Adipocyte (in vitro differentiated cells): Measurements from ENCODE around the gene FAM131C.
"Not testable (repeated sequence)": the region's sequence is repeated elsewhere in the genome, so short reads cannot be mapped to it uniquely, and the experiment has no call there.

Experiments
- DNase-seq: peaks from one replicate; pipeline ENCODE4 v3.0.0-alpha.2; 2015; ENCODE audit warnings: low read depth
- H3K27me3 ChIP-seq: replicated peaks from 2 replicates; pipeline ENCODE4 v1.7.0; 2013; ENCODE audit warnings: mild to moderate bottlenecking, low read length, moderate library complexity; ENCODE audit not compliant: control insufficient read depth, insufficient read depth
- H3K36me3 ChIP-seq: 2 replicates; pipeline ENCODE4 v1.7.0; 2013; ENCODE audit warnings: low read length, mild to moderate bottlenecking, moderate library complexity; ENCODE audit not compliant: control insufficient read depth, insufficient read depth, severe bottlenecking
- H3K4me1 ChIP-seq: 2 replicates; pipeline ENCODE4 v1.7.0; 2013; ENCODE audit warnings: mild to moderate bottlenecking, low read length, moderate library complexity; ENCODE audit not compliant: control insufficient read depth, insufficient read depth
- H3K4me3 ChIP-seq: 2 replicates; pipeline ENCODE4 v1.7.0; 2013; ENCODE audit warnings: mild to moderate bottlenecking, low read length, moderate library complexity
- H3K9ac ChIP-seq: 2 replicates; pipeline ENCODE4 v1.7.0; 2013; ENCODE audit warnings: mild to moderate bottlenecking, low read length, moderate library complexity
- H3K9me3 ChIP-seq: 2 replicates; pipeline ENCODE4 v1.7.0; 2013; ENCODE audit warnings: mild to moderate bottlenecking, low read length, moderate library complexity; ENCODE audit not compliant: control insufficient read depth

The FAM131C gene

GRCh38 chr1:16042096-16042495 is 31.4 kb downstream of the FAM131C start:
- Histone ChIP-seq H3K9ac (no peak overlapping the region), H3K4me1 (no peaks in the 10 kb centered on the region), H3K4me3 (no peak overlapping the region), H3K36me3 (no peaks in the 10 kb centered on the region), H3K27me3 (peaks cover 8% of the 10 kb centered on the region), H3K9me3 (no peaks in the 10 kb centered on the region)
- DNase-seq = no peak

- Histone ChIP-seq H3K4me1 (no peaks in the 10 kb centered on the region), H3K36me3 (no peaks in the 10 kb centered on the region), H3K4me3 (no peak overlapping the region), H3K9ac (no peak overlapping the region), H3K27me3 (peaks cover 8% of the 10 kb centered on the region), H3K9me3 (no peaks in the 10 kb centered on the region)
- DNase-seq = no peak
These were observed 32.3 kb downstream of the FAM131C start for GRCh38 chr1:16041200-16041599.

GRCh38 chr1:16039871-16040270 is 33.6 kb downstream of the FAM131C start:
- DNase-seq, H3K9me3 ChIP-seq, H3K9ac ChIP-seq, H3K36me3 ChIP-seq, H3K4me3 ChIP-seq, H3K4me1 ChIP-seq, H3K27me3 ChIP-seq: not testable (repeated sequence)

- no peak for DNase-seq
- Histone ChIP-seq H3K9ac (no peak overlapping the region), H3K4me3 (no peak overlapping the region), H3K4me1 (no peaks in the 10 kb centered on the region), H3K27me3 (peaks cover 8% of the 10 kb centered on the region), H3K36me3 (no peaks in the 10 kb centered on the region), H3K9me3 (no peaks in the 10 kb centered on the region)
These were observed 34.9 kb downstream of the FAM131C start for GRCh38 chr1:16038620-16038912.

GRCh38 chr1:16036461-16036860 is 37.0 kb downstream of the FAM131C start:
- not testable (repeated sequence) for H3K4me1 ChIP-seq, H3K4me3 ChIP-seq, H3K9ac ChIP-seq, DNase-seq, H3K9me3 ChIP-seq, H3K36me3 ChIP-seq, H3K27me3 ChIP-seq

GRCh38 chr1:16033103-16033632 is 40.3 kb downstream of the FAM131C start:
- H3K9ac ChIP-seq, H3K27me3 ChIP-seq, H3K36me3 ChIP-seq, DNase-seq, H3K4me3 ChIP-seq, H3K4me1 ChIP-seq, H3K9me3 ChIP-seq: not testable (repeated sequence)

- H3K27me3 ChIP-seq = peaks cover 5% of the 10 kb centered on the region
- no peak overlapping the region for H3K4me3 ChIP-seq
- H3K4me1 ChIP-seq = peaks cover 3% of the 10 kb centered on the region
- H3K9ac ChIP-seq = no peak overlapping the region
- peak; percentile 96 for DNase-seq
- H3K36me3 ChIP-seq = no peaks in the 10 kb centered on the region
- H3K9me3 ChIP-seq = no peaks in the 10 kb centered on the region
These were observed 40.9 kb downstream of the FAM131C start for GRCh38 chr1:16032388-16033102.

- Histone ChIP-seq H3K9ac (no peak overlapping the region), H3K9me3 (no peaks in the 10 kb centered on the region), H3K4me3 (no peak overlapping the region), H3K27me3 (peaks cover 5% of the 10 kb centered on the region), H3K4me1 (peaks cover 3% of the 10 kb centered on the region), H3K36me3 (no peaks in the 10 kb centered on the region)
- no peak for DNase-seq
These were observed 41.9 kb downstream of the FAM131C start for GRCh38 chr1:16031551-16031950.

GRCh38 chr1:16029288-16029687 is 44.2 kb downstream of the FAM131C start:
- Histone ChIP-seq H3K9ac (no peak overlapping the region), H3K36me3 (no peaks in the 10 kb centered on the region), H3K4me3 (no peak overlapping the region), H3K27me3 (peaks cover 5% of the 10 kb centered on the region), H3K9me3 (no peaks in the 10 kb centered on the region), H3K4me1 (peaks cover 3% of the 10 kb centered on the region)
- no peak for DNase-seq

- not testable (repeated sequence) for H3K4me3 ChIP-seq, H3K27me3 ChIP-seq, H3K9ac ChIP-seq, H3K36me3 ChIP-seq, DNase-seq, H3K9me3 ChIP-seq, H3K4me1 ChIP-seq
These were observed 44.5 kb downstream of the FAM131C start for GRCh38 chr1:16029003-16029268.

GRCh38 chr1:16028237-16029002 is 45.0 kb downstream of the FAM131C start:
- no peaks in the 10 kb centered on the region for H3K36me3 ChIP-seq
- H3K4me1 ChIP-seq = peaks cover 3% of the 10 kb centered on the region
- H3K9me3 ChIP-seq = no peaks in the 10 kb centered on the region
- no peak overlapping the region for H3K9ac ChIP-seq
- H3K4me3 ChIP-seq = no peak overlapping the region
- DNase-seq = no peak
- H3K27me3 ChIP-seq = peaks cover 5% of the 10 kb centered on the region
